ENCODE measurements around the gene FAM234B.

FAM234B gene

DNA sequence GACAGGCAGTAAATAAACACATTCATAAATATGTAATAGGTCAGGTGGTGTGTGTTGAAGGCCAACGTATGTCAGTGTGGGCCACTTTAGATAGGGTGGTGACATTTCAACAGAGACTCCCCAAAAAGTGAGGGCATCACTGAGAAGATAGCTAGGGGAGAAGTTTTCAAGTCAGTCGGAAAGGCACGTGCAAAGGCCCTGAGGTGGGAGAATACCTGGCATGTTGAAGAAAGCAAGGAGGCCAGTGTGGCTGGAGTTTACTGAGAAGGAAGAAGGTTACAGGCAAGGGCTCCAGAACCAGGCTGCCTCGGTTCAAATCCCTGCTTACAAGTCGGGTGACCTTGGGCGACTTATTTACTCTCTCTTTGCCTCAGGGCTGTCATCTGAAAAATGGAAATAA, 33.1 kb upstream of the FAM234B start:
- Histone ChIP-seq H3K4me3 (no peak overlapping the region), H3K27me3 (no peaks in the 10 kb centered on the region), H3K9me3 (no peaks in the 10 kb centered on the region), H4K20me1 (no peaks in the 10 kb centered on the region), H3K4me1 (no peaks in the 10 kb centered on the region), H3K4me2 (no peak overlapping the region), H3K36me3 (no peaks in the 10 kb centered on the region), H3K27ac (no peak overlapping the region), H3K9ac (no peak overlapping the region)
- no peak for TF ChIP-seq Cebpa-rat (IDR thresholded peaks at IDR 0.05)

GRCh38 chr12:13022851-13023271, 21.3 kb upstream of the FAM234B start:
- Histone ChIP-seq H4K20me1 (no peaks in the 10 kb centered on the region), H3K27me3 (no peaks in the 10 kb centered on the region), H3K4me2 (no peak overlapping the region), H3K36me3 (no peaks in the 10 kb centered on the region), H3K4me3 (no peak overlapping the region), H3K9me3 (no peaks in the 10 kb centered on the region), H3K4me1 (no peaks in the 10 kb centered on the region), H3K27ac (no peak overlapping the region), H3K9ac (no peak overlapping the region)
- no peak for TF ChIP-seq Cebpa-rat (IDR thresholded peaks at IDR 0.05)

GRCh38 chr12:13023811-13024530, 20.2 kb upstream of the FAM234B start:
- no peak overlapping the region for H3K9ac ChIP-seq

GRCh38 chr12:13024531-13024916, 19.7 kb upstream of the FAM234B start:
- no peaks in the 10 kb centered on the region for H3K9me3 ChIP-seq
- H3K4me3 ChIP-seq, result no peak overlapping the region
- no peak overlapping the region for H3K9ac ChIP-seq
- no peaks in the 10 kb centered on the region for H3K4me1 ChIP-seq
- H3K27ac ChIP-seq, result no peak overlapping the region
- no peak overlapping the region for H3K4me2 ChIP-seq
- H3K27me3 ChIP-seq, result no peaks in the 10 kb centered on the region
- TF ChIP-seq Cebpa-rat (IDR thresholded peaks at IDR 0.05), result no peak
- no peaks in the 10 kb centered on the region for H3K36me3 ChIP-seq
- no peaks in the 10 kb centered on the region for H4K20me1 ChIP-seq

More at GRCh38 chr12:13023811-13024530, 20.2 kb upstream of the FAM234B start:
- Histone ChIP-seq H3K4me1 (no peaks in the 10 kb centered on the region), H4K20me1 (no peaks in the 10 kb centered on the region), H3K27me3 (no peaks in the 10 kb centered on the region), H3K4me3 (no peak overlapping the region), H3K4me2 (no peak overlapping the region), H3K9me3 (no peaks in the 10 kb centered on the region), H3K36me3 (no peaks in the 10 kb centered on the region), H3K27ac (no peak overlapping the region)
- no peak for TF ChIP-seq Cebpa-rat (IDR thresholded peaks at IDR 0.05)

DNA sequence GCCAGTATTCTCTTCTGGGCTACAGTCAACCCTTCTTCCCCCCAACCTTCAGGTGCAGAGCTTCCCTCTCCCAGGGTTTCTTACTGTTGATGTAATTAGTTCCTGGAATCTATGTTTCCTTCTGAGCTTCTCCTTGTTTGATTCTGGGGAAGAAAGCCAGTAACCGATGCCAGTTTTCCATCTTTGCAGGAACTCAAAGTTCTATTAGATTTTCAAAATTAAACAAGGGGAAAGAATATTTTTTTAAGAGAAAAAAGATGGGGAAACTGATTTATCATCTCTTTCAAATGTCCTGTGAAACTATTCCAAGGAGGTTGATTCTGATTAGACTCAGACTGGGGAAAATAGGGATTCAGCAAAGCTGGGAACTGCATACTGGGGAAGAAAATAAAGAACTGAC, 17.9 kb upstream of the FAM234B start:
- H3K9me3 ChIP-seq, result no peaks in the 10 kb centered on the region
- no peaks in the 10 kb centered on the region for H4K20me1 ChIP-seq
- H3K4me2 ChIP-seq, result no peak overlapping the region
- H3K4me1 ChIP-seq, result no peaks in the 10 kb centered on the region
- no peak for TF ChIP-seq Cebpa-rat (IDR thresholded peaks at IDR 0.05)
- no peak overlapping the region for H3K9ac ChIP-seq
- no peaks in the 10 kb centered on the region for H3K36me3 ChIP-seq
- H3K27me3 ChIP-seq, result no peaks in the 10 kb centered on the region
- no peak overlapping the region for H3K4me3 ChIP-seq
- no peak overlapping the region for H3K27ac ChIP-seq

GRCh38 chr12:13027032-13027431, 17.1 kb upstream of the FAM234B start:
- H3K9ac ChIP-seq, result no peak overlapping the region
- H3K4me1 ChIP-seq, result no peaks in the 10 kb centered on the region
- no peak for TF ChIP-seq Cebpa-rat (IDR thresholded peaks at IDR 0.05)
- H4K20me1 ChIP-seq, result no peaks in the 10 kb centered on the region
- H3K4me3 ChIP-seq, result no peak overlapping the region
- H3K36me3 ChIP-seq, result no peaks in the 10 kb centered on the region
- no peak overlapping the region for H3K27ac ChIP-seq
- H3K9me3 ChIP-seq, result no peaks in the 10 kb centered on the region
- no peak overlapping the region for H3K4me2 ChIP-seq
- no peaks in the 10 kb centered on the region for H3K27me3 ChIP-seq

DNA sequence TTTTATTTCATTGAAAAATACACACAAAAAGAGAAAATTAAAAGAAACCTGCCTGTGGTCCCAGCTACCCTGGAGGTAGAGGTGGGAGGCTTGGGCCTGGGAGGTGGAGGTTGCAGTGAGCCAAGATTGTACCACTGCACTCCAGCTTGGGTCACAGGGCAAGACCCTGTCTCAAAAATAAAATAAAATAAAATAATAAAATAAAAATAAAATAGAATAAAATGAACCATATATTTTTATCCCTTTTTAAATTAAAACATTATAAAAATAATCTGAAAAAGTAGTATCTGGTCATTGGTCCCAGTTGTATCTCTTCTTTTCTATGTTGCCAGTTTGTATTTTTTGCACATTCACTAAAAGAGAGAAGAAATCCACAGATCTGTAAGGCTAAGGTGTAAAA, 16.7 kb upstream of the FAM234B start:
- no peaks in the 10 kb centered on the region for H4K20me1 ChIP-seq
- H3K27me3 ChIP-seq, result no peaks in the 10 kb centered on the region
- H3K4me1 ChIP-seq, result no peaks in the 10 kb centered on the region
- H3K27ac ChIP-seq, result no peak overlapping the region
- no peaks in the 10 kb centered on the region for H3K36me3 ChIP-seq
- TF ChIP-seq Cebpa-rat (IDR thresholded peaks at IDR 0.05), result no peak
- H3K9me3 ChIP-seq, result no peaks in the 10 kb centered on the region
- no peak overlapping the region for H3K4me3 ChIP-seq
- H3K9ac ChIP-seq, result no peak overlapping the region
- no peak overlapping the region for H3K4me2 ChIP-seq

- Histone ChIP-seq H3K9me3 (no peaks in the 10 kb centered on the region), H3K4me2 (no peak overlapping the region), H3K27ac (no peak overlapping the region), H4K20me1 (no peaks in the 10 kb centered on the region), H3K4me1 (peaks cover 7% of the 10 kb centered on the region), H3K9ac (no peak overlapping the region), H3K27me3 (no peaks in the 10 kb centered on the region), H3K36me3 (no peaks in the 10 kb centered on the region), H3K4me3 (no peak overlapping the region)
- TF ChIP-seq Cebpa-rat (IDR thresholded peaks at IDR 0.05), result no peak
Measured at GRCh38 chr12:13028825-13029570, 15.2 kb upstream of the FAM234B start.

DNA sequence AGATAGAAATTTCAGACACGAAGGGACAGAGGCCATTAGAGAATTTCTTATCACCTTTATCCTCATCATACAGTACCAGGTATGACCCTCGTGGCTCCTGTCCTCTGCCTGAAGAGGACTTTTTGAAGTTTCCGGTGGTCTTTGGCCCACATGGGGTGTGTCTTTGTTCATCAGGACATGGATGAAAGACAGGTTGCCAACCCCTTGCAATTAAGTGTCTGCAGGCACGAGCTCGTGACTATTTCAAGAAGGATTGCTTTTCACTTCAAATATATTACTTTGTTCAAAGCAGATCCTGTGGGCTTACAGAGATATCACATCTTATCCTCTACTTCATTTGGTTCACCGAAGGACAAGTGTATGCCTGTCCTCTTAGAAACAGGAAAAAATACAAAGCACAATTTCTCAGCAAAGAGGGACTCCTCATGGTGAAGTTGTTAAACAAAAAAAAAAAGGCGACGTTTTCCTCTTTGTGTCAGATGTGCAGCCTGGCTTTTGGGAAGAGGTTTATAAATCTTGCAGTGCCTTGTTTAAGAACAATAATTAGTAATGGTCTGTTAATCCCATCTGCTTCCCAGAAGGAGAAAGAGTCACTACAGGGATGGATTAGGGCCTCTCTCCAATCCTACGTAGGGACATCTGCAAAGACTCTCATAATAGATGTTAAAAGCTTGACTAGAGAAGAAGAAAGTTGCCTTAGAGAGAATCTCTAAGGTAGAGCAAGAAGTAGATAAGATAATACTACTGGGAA, 13.5 kb upstream of the FAM234B start:
- Histone ChIP-seq H3K27ac (no peak overlapping the region), H3K9me3 (no peaks in the 10 kb centered on the region), H4K20me1 (no peaks in the 10 kb centered on the region), H3K36me3 (no peaks in the 10 kb centered on the region), H3K4me1 (peaks cover 7% of the 10 kb centered on the region), H3K9ac (no peak overlapping the region), H3K4me2 (no peak overlapping the region), H3K27me3 (no peaks in the 10 kb centered on the region), H3K4me3 (no peak overlapping the region)
- TF ChIP-seq Cebpa-rat (IDR thresholded peaks at IDR 0.05), result no peak

DNA sequence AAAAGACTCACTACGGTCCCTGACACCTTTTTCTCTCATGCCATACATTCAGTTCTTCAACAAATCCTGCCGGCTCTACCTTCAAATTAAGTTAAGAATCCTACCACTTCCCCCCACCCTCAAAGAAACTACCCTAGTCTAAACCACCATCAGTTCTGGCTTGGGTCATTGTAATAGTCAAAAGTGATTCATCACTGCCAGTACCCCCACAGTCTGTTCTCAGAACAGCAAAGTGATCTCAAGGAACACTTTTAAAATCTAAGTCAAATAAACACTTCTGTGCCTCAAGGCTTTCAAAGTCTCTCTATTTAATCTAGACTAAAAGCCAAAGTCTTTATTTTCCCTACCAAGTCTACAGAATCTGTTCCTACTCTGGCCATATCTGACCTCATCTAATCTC, 12.0 kb upstream of the FAM234B start:
- Histone ChIP-seq H3K4me1 (peaks cover 7% of the 10 kb centered on the region), H3K9me3 (no peaks in the 10 kb centered on the region), H3K27ac (no peak overlapping the region), H3K4me2 (no peak overlapping the region), H3K27me3 (no peaks in the 10 kb centered on the region), H3K9ac (no peak overlapping the region), H4K20me1 (no peaks in the 10 kb centered on the region), H3K36me3 (no peaks in the 10 kb centered on the region), H3K4me3 (no peak overlapping the region)
- TF ChIP-seq Cebpa-rat (IDR thresholded peaks at IDR 0.05), result no peak
